22Rv1 (cell line): ENCODE data around the gene C1QL4.
"Not testable (repeated sequence)": the region's sequence is repeated elsewhere in the genome, so short reads cannot be mapped to it uniquely, and the experiment has no call there.

Experiments
- CTCF ChIP-seq: fragments of 450-650 bp; IDR thresholded peaks from 2 replicates; pipeline ENCODE4 v1.5.1; 2017; ENCODE audit warnings: mild to moderate bottlenecking
- ZFX ChIP-seq: fragments of 450-650 bp; IDR thresholded peaks from 2 replicates; pipeline ENCODE4 v1.6.1; 2017; ENCODE audit warnings: antibody characterized with exemption, borderline replicate concordance

GRCh38 chr12:49310451-49311000 is 26.5 kb downstream of the C1QL4 start:
- TF ChIP-seq CTCF, ZFX: not testable (repeated sequence)
